Loucy (cell line): ENCODE results near the gene TMCC3.

Experiments
- CTCF ChIP-seq: fragments of 200-600 bp; sonication (generic); conservative IDR thresholded peaks from 2 replicates; pipeline ENCODE4 v1.5.1; 2014; ENCODE audit warnings: mild to moderate bottlenecking, antibody characterized with exemption, low read length
- EZH2phosphoT487 ChIP-seq: fragments of 200-600 bp; IDR thresholded peaks from 2 replicates; pipeline ENCODE4 v1.6.1; 2018; ENCODE audit warnings: antibody characterized with exemption, mild to moderate bottlenecking, moderate library complexity, borderline replicate concordance

GRCh38 chr12:94550964-94551363 lies 99.4 kb downstream of the TMCC3 start:
- no peak for TF ChIP-seq CTCF
- TF ChIP-seq EZH2phosphoT487 = no peak
